Fibroblast of lung (primary cell): Measurements from ENCODE around the gene ERBB4. TPM values are rescaled to one million over a fixed set of nuclear protein-coding genes. Genes with fewer than 3 reads are reported as not detected.

ENCODE experiments used
- DNase-seq, 2 donors: peaks; one replicate each; pipeline versions ENCODE4 v3.0.0 to v3.0.0-alpha.2; 2010; ENCODE audit warnings: low read depth in 2 of 2
- H2AFZ ChIP-seq: 2 replicates; pipeline ENCODE4 v1.5.1; 2012; ENCODE audit warnings: low read length, control low read depth, inconsistent platforms
- H3K27ac ChIP-seq: 2 replicates; pipeline ENCODE4 v1.5.1; 2011; ENCODE audit warnings: low read length, control low read depth; ENCODE audit not compliant: insufficient read depth
- H3K27me3 ChIP-seq: 2 replicates; pipeline ENCODE4 v1.5.1; 2011; ENCODE audit warnings: mild to moderate bottlenecking, low read length; ENCODE audit not compliant: control insufficient read depth, insufficient read depth
- H3K36me3 ChIP-seq: 2 replicates; pipeline ENCODE4 v1.5.1; 2011; ENCODE audit warnings: low read length; ENCODE audit not compliant: control insufficient read depth, insufficient read depth
- H3K4me1 ChIP-seq: 2 replicates; pipeline ENCODE4 v1.5.1; 2011; ENCODE audit warnings: low read length; ENCODE audit not compliant: control insufficient read depth, insufficient read depth; ENCODE audit errors: extremely low read depth
- H3K4me2 ChIP-seq: 2 replicates; pipeline ENCODE4 v1.5.1; 2011; ENCODE audit warnings: low read length, control low read depth; ENCODE audit not compliant: insufficient read depth; ENCODE audit errors: extremely low read depth
- H3K4me3 ChIP-seq, 4 experiments: fragments of 200-600 bp in 1 of 4; sonication (generic) in 1 of 4; replicated peaks in 1 of 4; 2 replicates each; pipeline ENCODE4 v1.5.1; 2011 to 2016; ENCODE audit warnings: low read length in 4 of 4, low read depth in 3 of 4, mild to moderate bottlenecking in 3 of 4, control low read depth in 2 of 4, inconsistent platforms in 1 of 4, mixed read lengths in 1 of 4; ENCODE audit not compliant: insufficient read depth in 1 of 4; ENCODE audit errors: control extremely low read depth in 1 of 4
- H3K79me2 ChIP-seq: 2 replicates; pipeline ENCODE4 v1.5.1; 2012; ENCODE audit warnings: mild to moderate bottlenecking, low read length, inconsistent platforms; ENCODE audit not compliant: control insufficient read depth, insufficient read depth
- H3K9ac ChIP-seq: 2 replicates; pipeline ENCODE4 v1.5.1; 2011; ENCODE audit warnings: mild to moderate bottlenecking, low read length, control low read depth; ENCODE audit not compliant: insufficient read depth
- H3K9me3 ChIP-seq: 2 replicates; pipeline ENCODE4 v1.5.1; 2012; ENCODE audit warnings: low read depth, low read length; ENCODE audit not compliant: control insufficient read depth, insufficient read depth
- H4K20me1 ChIP-seq: 2 replicates; pipeline ENCODE4 v1.5.1; 2011; ENCODE audit warnings: low read length; ENCODE audit not compliant: control insufficient read depth, insufficient read depth; ENCODE audit errors: extremely low read depth
- CTCF ChIP-seq, 2 donors: IDR thresholded peaks in 1 of 2; conservative IDR thresholded peaks in 1 of 2; 1 replicate in 1 of 2; 2 replicates in 1 of 2; pipeline ENCODE4 v1.5.1; 2011 to 2012; ENCODE audit warnings: low read length in 2 of 2, control low read depth in 1 of 2, inconsistent platforms in 1 of 2, low read depth in 1 of 2, mild to moderate bottlenecking in 1 of 2
- EZH2 ChIP-seq: IDR thresholded peaks from 2 replicates; pipeline ENCODE4 v1.5.1; 2012; ENCODE audit warnings: low read length, control low read depth, mild to moderate bottlenecking; ENCODE audit errors: missing control alignments
- polyA plus RNA-seq, 2 donors: library from polyadenylated mRNA; depleted of rRNA in 1 of 2; stranded (reverse) in 1 of 2; unstranded in 1 of 2; fragments of >200 nt; gene quantifications; 2 replicates each; pipeline ENCODE4 v1.2.1, GENCODE V29; 2011 to 2012; ENCODE audit warnings: missing spikeins in 1 of 2
- total RNA-seq: library from RNA; depleted of rRNA; stranded (reverse); fragments of >200 nt; gene quantifications from 2 replicates; pipeline ENCODE4 v1.2.1, GENCODE V29; 2014

ERBB4 gene
- total and polyA plus RNA-seq, 2 donors (not counting 1 experiment from before 2014, with no cell fraction given), result 0.08 to 0.17 TPM

GRCh38 chr2:212526059-212526458, 12.5 kb downstream of the ERBB4 start:
- Histone ChIP-seq H4K20me1 (no peaks in the 10 kb centered on the region), H3K4me1 (no peaks in the 10 kb centered on the region), H2AFZ (no peak overlapping the region), H3K9me3 (no peaks in the 10 kb centered on the region), H3K4me2 (no peak overlapping the region), H3K9ac (no peak overlapping the region), H3K79me2 (no peaks in the 10 kb centered on the region), H3K36me3 (no peaks in the 10 kb centered on the region), H3K27me3 (no peaks in the 10 kb centered on the region), H3K4me3 (no peak overlapping the region), H3K27ac (no peak overlapping the region)
- DNase-seq, result no peak
- TF ChIP-seq EZH2 (no peak), CTCF (conservative IDR thresholded peaks at IDR 0.05 in 1 of 2, IDR thresholded peaks at IDR 0.05 in 1 of 2; ENCODE audit: low read depth in 1 of 2, low read length in 2 of 2) (no peak)

DNA sequence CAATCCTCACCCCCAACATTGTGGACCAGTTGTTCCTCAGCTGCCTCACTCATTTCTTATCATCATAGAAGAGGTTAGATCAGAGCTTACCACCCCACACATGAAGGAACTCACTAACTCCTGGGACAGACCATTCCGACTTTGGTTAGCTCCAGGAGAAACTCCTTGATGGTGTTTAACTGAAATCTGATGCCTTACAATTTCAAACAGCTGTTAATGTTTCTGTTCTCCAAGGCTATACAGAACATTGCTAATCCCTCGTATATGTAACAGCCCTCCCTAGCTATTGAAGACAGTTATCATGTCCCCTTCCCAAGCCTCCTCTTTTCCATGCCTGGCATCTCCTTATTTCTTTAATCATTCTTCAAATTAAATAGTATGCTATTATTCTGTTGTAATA, 14.8 kb downstream of the ERBB4 start:
- H3K36me3 ChIP-seq, result no peaks in the 10 kb centered on the region
- no peaks in the 10 kb centered on the region for H4K20me1 ChIP-seq
- H2AFZ ChIP-seq, result no peak overlapping the region
- H3K4me1 ChIP-seq, result no peaks in the 10 kb centered on the region
- no peak for DNase-seq
- H3K27ac ChIP-seq, result no peak overlapping the region
- H3K4me2 ChIP-seq, result no peak overlapping the region
- TF ChIP-seq CTCF (conservative IDR thresholded peaks at IDR 0.05 in 1 of 2, IDR thresholded peaks at IDR 0.05 in 1 of 2; ENCODE audit: low read depth in 1 of 2, low read length in 2 of 2) (no peak), EZH2 (no peak)
- H3K9ac ChIP-seq, result no peak overlapping the region
- no peaks in the 10 kb centered on the region for H3K27me3 ChIP-seq
- H3K79me2 ChIP-seq, result no peaks in the 10 kb centered on the region
- no peak overlapping the region for H3K4me3 ChIP-seq
- no peaks in the 10 kb centered on the region for H3K9me3 ChIP-seq

DNA sequence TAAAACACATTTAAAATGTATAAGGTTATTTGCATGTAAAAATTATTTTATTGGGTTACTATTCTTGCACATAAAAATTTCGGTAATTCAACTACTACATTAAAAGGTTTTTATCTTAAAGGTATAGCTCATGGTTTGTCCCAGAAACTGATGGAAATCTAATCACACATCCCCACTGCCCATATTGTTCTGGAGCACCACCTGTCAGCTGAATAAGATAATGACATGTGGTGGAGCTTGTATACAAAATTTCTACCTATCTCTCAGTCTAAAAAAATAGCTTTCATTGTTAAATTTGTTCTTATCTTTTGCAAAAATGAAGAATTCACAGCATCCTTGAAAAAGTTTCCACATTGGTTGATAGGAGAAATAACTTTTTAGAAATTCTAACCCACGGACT, 18.3 kb downstream of the ERBB4 start:
- H3K4me2 ChIP-seq, result no peak overlapping the region
- DNase-seq, result no peak

More for the DNA sequence above, 18.3 kb downstream of the ERBB4 start:
- H3K36me3 ChIP-seq, result no peaks in the 10 kb centered on the region
- H3K27me3 ChIP-seq, result no peaks in the 10 kb centered on the region
- H3K79me2 ChIP-seq, result no peaks in the 10 kb centered on the region
- no peaks in the 10 kb centered on the region for H4K20me1 ChIP-seq
- H2AFZ ChIP-seq, result no peak overlapping the region
- H3K9ac ChIP-seq, result no peak overlapping the region
- H3K4me1 ChIP-seq, result no peaks in the 10 kb centered on the region
- H3K27ac ChIP-seq, result no peak overlapping the region
- H3K9me3 ChIP-seq, result no peaks in the 10 kb centered on the region
- TF ChIP-seq EZH2 (no peak), CTCF (conservative IDR thresholded peaks at IDR 0.05 in 1 of 2, IDR thresholded peaks at IDR 0.05 in 1 of 2; ENCODE audit: low read depth in 1 of 2, low read length in 2 of 2) (peak in 1 of 2 donors; percentile 27)
- H3K4me3 ChIP-seq, result no peak overlapping the region
